Measurements from ENCODE around the gene PPT1. TPM values are rescaled to one million over a fixed set of nuclear protein-coding genes. Genes with fewer than 3 reads are reported as not detected.

Gene PPT1
- polyA plus RNA-seq (2012; ENCODE audit: insufficient read length, low read depth), result 86.3 TPM

- TF ChIP-seq SIN3A (IDR thresholded peaks at IDR 0.05; ENCODE audit: borderline replicate concordance, insufficient read depth, low read length) (0 out of 2 replicates have a peak, but pooled peaks have one; percentile 41), REST (IDR thresholded peaks at IDR 0.05; ENCODE audit: insufficient read depth in 1 of 2, low read depth in 2 of 2, low read length in 2 of 2) (peak in 1 of 2 experiments; percentile 41; a peak in 1 of 4 replicates), FOXP2 (optimal IDR thresholded peaks at IDR 0.05; ENCODE audit: borderline replicate concordance, extremely low read depth, extremely low read length, insufficient read depth) (peak; percentile 85), TAF1 (IDR thresholded peaks at IDR 0.05; ENCODE audit: borderline replicate concordance, insufficient read depth, low read length) (peak; percentile 88), POLR2AphosphoS5 (IDR thresholded peaks at IDR 0.05; ENCODE audit: low read depth, low read length) (peak; percentile 81)
Measured at GRCh38 chr1:40096977-40097782, at the start of gene PPT1. TSS of gene PPT1 (minus strand) at chr1:40097252. CDS start at chr1:40097238, 14 bp downstream.

GRCh38 chr1:40143891-40144575 is 47.0 kb upstream of the PPT1 start:
- TF ChIP-seq FOXP2 (optimal IDR thresholded peaks at IDR 0.05; ENCODE audit: borderline replicate concordance, extremely low read depth, extremely low read length, insufficient read depth), result no peak
- TF ChIP-seq SIN3A (IDR thresholded peaks at IDR 0.05; ENCODE audit: borderline replicate concordance, insufficient read depth, low read length), result no peak
- no peak for TF ChIP-seq TAF1 (IDR thresholded peaks at IDR 0.05; ENCODE audit: borderline replicate concordance, insufficient read depth, low read length)
- TF ChIP-seq POLR2AphosphoS5 (IDR thresholded peaks at IDR 0.05; ENCODE audit: low read depth, low read length), result no peak
- no peak for TF ChIP-seq REST (IDR thresholded peaks at IDR 0.05; ENCODE audit: insufficient read depth in 1 of 2, low read depth in 2 of 2, low read length in 2 of 2)

- TF ChIP-seq TAF1 (IDR thresholded peaks at IDR 0.05; ENCODE audit: borderline replicate concordance, insufficient read depth, low read length), result no peak
- TF ChIP-seq FOXP2 (optimal IDR thresholded peaks at IDR 0.05; ENCODE audit: borderline replicate concordance, extremely low read depth, extremely low read length, insufficient read depth), result no peak
- TF ChIP-seq POLR2AphosphoS5 (IDR thresholded peaks at IDR 0.05; ENCODE audit: low read depth, low read length), result no peak
- TF ChIP-seq REST (IDR thresholded peaks at IDR 0.05; ENCODE audit: insufficient read depth in 1 of 2, low read depth in 2 of 2, low read length in 2 of 2), result no peak
- TF ChIP-seq SIN3A (IDR thresholded peaks at IDR 0.05; ENCODE audit: borderline replicate concordance, insufficient read depth, low read length), result no peak
Measured at GRCh38 chr1:40141878-40142535, 45.0 kb upstream of the PPT1 start.

GRCh38 chr1:40140211-40140973 is 43.3 kb upstream of the PPT1 start:
- TF ChIP-seq FOXP2 (optimal IDR thresholded peaks at IDR 0.05; ENCODE audit: borderline replicate concordance, extremely low read depth, extremely low read length, insufficient read depth) (no peak), TAF1 (IDR thresholded peaks at IDR 0.05; ENCODE audit: borderline replicate concordance, insufficient read depth, low read length) (no peak), REST (IDR thresholded peaks at IDR 0.05; ENCODE audit: insufficient read depth in 1 of 2, low read depth in 2 of 2, low read length in 2 of 2) (no peak)

Measured in PFSK-1 (cell line).